ENCODE results near the gene MACIR.

GRCh38 chr5:103327893-103328292 lies 69.3 kb downstream of the MACIR start:
- TF ChIP-seq CTCF (conservative IDR thresholded peaks at IDR 0.05) (no peak), EZH2 (IDR thresholded peaks at IDR 0.05; ENCODE audit: low read depth) (no peak)

Measured in PC-9 (cell line).